ENCODE results near the gene SH3BP1. TPM values are rescaled to one million over a fixed set of nuclear protein-coding genes. Genes with fewer than 3 reads are reported as not detected.

Gene SH3BP1
- total RNA-seq, 4 donors from 2014 or later = 2.9 to 4.9 (median 3.2) TPM

- H3K9me3 ChIP-seq = no peaks in the 10 kb centered on the region
- H3K4me3 ChIP-seq = no peak overlapping the region
- peaks cover 0 to 79% (median 41%) of the 10 kb centered on the region in 3 donors for H3K4me1 ChIP-seq
- H3K27me3 ChIP-seq = peaks cover 26% of the 10 kb centered on the region
- H3K27ac ChIP-seq = no peak overlapping the region
- ATAC-seq = no peak
- TF ChIP-seq, protein P1, sequence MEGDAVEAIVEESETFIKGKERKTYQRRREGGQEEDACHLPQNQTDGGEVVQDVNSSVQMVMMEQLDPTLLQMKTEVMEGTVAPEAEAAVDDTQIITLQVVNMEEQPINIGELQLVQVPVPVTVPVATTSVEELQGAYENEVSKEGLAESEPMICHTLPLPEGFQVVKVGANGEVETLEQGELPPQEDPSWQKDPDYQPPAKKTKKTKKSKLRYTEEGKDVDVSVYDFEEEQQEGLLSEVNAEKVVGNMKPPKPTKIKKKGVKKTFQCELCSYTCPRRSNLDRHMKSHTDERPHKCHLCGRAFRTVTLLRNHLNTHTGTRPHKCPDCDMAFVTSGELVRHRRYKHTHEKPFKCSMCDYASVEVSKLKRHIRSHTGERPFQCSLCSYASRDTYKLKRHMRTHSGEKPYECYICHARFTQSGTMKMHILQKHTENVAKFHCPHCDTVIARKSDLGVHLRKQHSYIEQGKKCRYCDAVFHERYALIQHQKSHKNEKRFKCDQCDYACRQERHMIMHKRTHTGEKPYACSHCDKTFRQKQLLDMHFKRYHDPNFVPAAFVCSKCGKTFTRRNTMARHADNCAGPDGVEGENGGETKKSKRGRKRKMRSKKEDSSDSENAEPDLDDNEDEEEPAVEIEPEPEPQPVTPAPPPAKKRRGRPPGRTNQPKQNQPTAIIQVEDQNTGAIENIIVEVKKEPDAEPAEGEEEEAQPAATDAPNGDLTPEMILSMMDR (IDR thresholded peaks at IDR 0.05) = no peak
- TF ChIP-seq EP300 (IDR thresholded peaks at IDR 0.05) (no peak), POLR2AphosphoS5 (IDR thresholded peaks at IDR 0.05) (no peak), POLR2A (IDR thresholded peaks at IDR 0.05) (no peak)
- WGBS, 2 donors (ENCODE audit: low coverage in 1 of 2) = 100% methylated on average over 1 of the region's 6 CpGs; no CpG with 5 or more reads in 1 of the 2 donors
- H3K36me3 ChIP-seq = peaks cover 0 to 17% of the 10 kb centered on the region in 2 donors
These were observed 3.1 kb upstream of the SH3BP1 start for GRCh38 chr22:37636186-37636948.

- 81% methylated on average over 3 of the region's 3 CpGs; no CpG with 5 or more reads in 1 of the 2 donors for WGBS, 2 donors (ENCODE audit: low coverage in 1 of 2)
- no peak for ATAC-seq
- H3K4me1 ChIP-seq = peaks cover 0 to 79% (median 41%) of the 10 kb centered on the region in 3 donors
- H3K27me3 ChIP-seq = peaks cover 31% of the 10 kb centered on the region
- H3K9me3 ChIP-seq = no peaks in the 10 kb centered on the region
- H3K4me3 ChIP-seq = no peak overlapping the region
- peaks cover 0 to 12% of the 10 kb centered on the region in 2 donors for H3K36me3 ChIP-seq
- no peak overlapping the region for H3K27ac ChIP-seq
- TF ChIP-seq POLR2AphosphoS5 (IDR thresholded peaks at IDR 0.05) (no peak), POLR2A (IDR thresholded peaks at IDR 0.05) (no peak), EP300 (IDR thresholded peaks at IDR 0.05) (no peak)
- TF ChIP-seq, protein P1 (IDR thresholded peaks at IDR 0.05) = no peak
These were observed 2.6 kb upstream of the SH3BP1 start for GRCh38 chr22:37636949-37637273.

GRCh38 chr22:37638391-37639069, 939 bp upstream of the SH3BP1 start:
- TF ChIP-seq, protein P1 (IDR thresholded peaks at IDR 0.05) = no peak
- TF ChIP-seq EP300 (IDR thresholded peaks at IDR 0.05) = no peak
- Histone ChIP-seq H3K36me3 (no peaks in the 10 kb centered on the region), H3K27ac (peak overlapping the region in 2 of 4 donors; percentile 38 to 68), H3K9me3 (no peaks in the 10 kb centered on the region), H3K4me3 (peak overlapping the region in 1 of 2 donors; percentile 58), H3K27me3 (peaks cover 37% of the 10 kb centered on the region), H3K4me1 (peaks cover 0 to 74% (median 38%) of the 10 kb centered on the region in 3 donors)
- WGBS, 2 donors (ENCODE audit: low coverage in 1 of 2) = 53 to 73% methylated on average over 3 of the region's 11 CpGs
- no peak for ATAC-seq

DNA sequence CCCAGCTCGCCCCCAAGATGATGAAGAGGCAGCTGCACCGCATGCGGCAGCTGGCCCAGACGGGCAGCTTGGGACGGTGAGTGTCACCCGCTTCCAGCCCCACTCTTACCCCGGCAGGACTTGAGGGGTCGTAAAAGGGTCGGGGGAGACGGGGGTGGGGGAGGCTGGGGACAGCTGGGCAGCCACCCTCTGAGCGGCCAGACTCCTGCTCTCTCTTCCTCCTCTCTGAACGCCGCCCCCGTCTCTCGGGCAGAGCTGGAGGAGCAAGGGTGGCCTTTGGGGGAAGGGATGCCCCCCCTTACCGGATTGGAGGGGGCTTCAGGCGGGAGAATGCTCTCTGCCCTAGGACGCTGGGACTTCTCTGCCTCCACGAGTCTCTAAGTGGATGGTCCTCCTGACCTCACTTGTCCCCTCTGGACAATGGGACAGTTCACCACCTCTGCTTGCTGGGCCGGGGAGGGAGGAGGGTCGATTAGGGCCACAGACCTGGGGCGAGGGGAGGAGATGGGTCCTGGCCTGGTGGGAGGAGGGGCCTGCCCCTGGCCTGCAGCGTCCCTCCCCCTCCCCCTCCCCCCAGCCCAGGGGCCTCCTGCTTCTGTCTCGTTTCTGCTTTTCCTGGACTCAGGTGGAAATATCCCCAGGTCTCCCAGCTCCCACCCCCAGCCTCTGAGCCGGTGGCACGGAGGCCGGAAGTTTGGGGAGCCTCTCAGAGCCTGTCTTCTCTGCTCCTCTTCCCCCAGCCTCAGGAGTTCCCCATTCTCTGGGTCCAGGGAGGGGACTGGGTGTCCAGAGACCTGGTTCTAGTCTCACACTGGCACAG, 512 bp downstream of the SH3BP1 start:
- Histone ChIP-seq H3K27ac (peak overlapping the region in 3 of 4 donors; percentile 38 to 68 (median 45)), H3K9me3 (no peaks in the 10 kb centered on the region), H3K36me3 (peaks cover 0 to 3% of the 10 kb centered on the region in 2 donors), H3K27me3 (peaks cover 37% of the 10 kb centered on the region), H3K4me1 (peaks cover 0 to 62% (median 26%) of the 10 kb centered on the region in 3 donors), H3K4me3 (peak overlapping the region; percentile 20 to 58)
- TF ChIP-seq EP300 (IDR thresholded peaks at IDR 0.05) = no peak
- TF ChIP-seq POLR2AphosphoS5 (IDR thresholded peaks at IDR 0.05) = no peak
- TF ChIP-seq, protein P1 (IDR thresholded peaks at IDR 0.05) = no peak
- TF ChIP-seq POLR2A (IDR thresholded peaks at IDR 0.05) = no peak
- WGBS, 2 donors (ENCODE audit: low coverage in 1 of 2) = 0% methylated on average over 2 to 5 of the region's 27 CpGs
- no peak for ATAC-seq

All from gastroesophageal sphincter (tissue), 4 donors.